Activated T-cell treated with anti-CD3 and anti-CD28 coated beads, Interleukin-2, amount 50 U/mL, for 72 hours (primary cell): ENCODE data around the gene TMEM218. TPM values are rescaled to one million over a fixed set of nuclear protein-coding genes. Genes with fewer than 3 reads are reported as not detected.

ENCODE experiments used
- ATAC-seq, 2 donors: fragments of 150-1000 bp; cut with Tn5 transposase; replicated peaks in 1 of 2; 2 replicates each; pipeline ENCODE4 v1.10.0; 2021; ENCODE audit warnings: moderate library complexity in 2 of 2, mild to moderate bottlenecking in 1 of 2
- DNase-seq, 2 donors: peaks; one replicate each; pipeline ENCODE4 v3.0.0; 2021 to 2022; ENCODE audit warnings: mixed read lengths in 1 of 2
- H3K27ac Mint-ChIP-seq: one replicate; pipeline ENCODE4 v1.8.0; 2022; ENCODE audit warnings: mild to moderate bottlenecking, moderate library complexity, mixed read lengths
- H3K27me3 Mint-ChIP-seq: one replicate; pipeline ENCODE4 v1.8.0; 2022; ENCODE audit warnings: low read depth, mixed read lengths
- H3K36me3 Mint-ChIP-seq, 2 donors: one replicate each; pipeline ENCODE4 v1.8.0; 2022; ENCODE audit warnings: mixed read lengths in 2 of 2, mild to moderate bottlenecking in 1 of 2; ENCODE audit not compliant: insufficient read depth in 2 of 2
- H3K4me1 Mint-ChIP-seq: one replicate; pipeline ENCODE4 v1.8.0; 2022; ENCODE audit warnings: low read depth, mixed read lengths
- H3K4me3 Mint-ChIP-seq, 2 donors: one replicate each; pipeline ENCODE4 v1.8.0; 2022; ENCODE audit warnings: mild to moderate bottlenecking in 2 of 2, mixed read lengths in 2 of 2, moderate library complexity in 2 of 2
- H3K9me3 Mint-ChIP-seq, 2 donors: one replicate each; pipeline ENCODE4 v1.8.0; 2022; ENCODE audit warnings: mixed read lengths in 2 of 2
- total RNA-seq, 2 donors: library from RNA; stranded (reverse); gene quantifications; one replicate each; pipeline ENCODE4 v1.2.3, GENCODE V29; 2022

TMEM218 gene
- total RNA-seq, 2 donors from 2014 or later: 14.6 to 18.4 TPM

GRCh38 chr11:125074511-125075241 is 36.8 kb downstream of the TMEM218 start:
- H3K27me3 Mint-ChIP-seq: no peaks in the 10 kb centered on the region
- H3K36me3 Mint-ChIP-seq: no peaks in the 10 kb centered on the region
- H3K4me1 Mint-ChIP-seq: peaks cover 19% of the 10 kb centered on the region
- ATAC-seq (no peak), DNase-seq (no peak)
- no peak overlapping the region for H3K4me3 Mint-ChIP-seq
- no peak overlapping the region for H3K27ac Mint-ChIP-seq
- no peaks in the 10 kb centered on the region for H3K9me3 Mint-ChIP-seq

- H3K9me3 Mint-ChIP-seq: no peaks in the 10 kb centered on the region
- DNase-seq (no peak), ATAC-seq (no peak)
- H3K4me1 Mint-ChIP-seq: peaks cover 20% of the 10 kb centered on the region
- no peak overlapping the region for H3K27ac Mint-ChIP-seq
- H3K36me3 Mint-ChIP-seq: no peaks in the 10 kb centered on the region
- no peak overlapping the region for H3K4me3 Mint-ChIP-seq
- peaks cover 6% of the 10 kb centered on the region for H3K27me3 Mint-ChIP-seq
Observed at GRCh38 chr11:125073616-125074483, 37.6 kb downstream of the TMEM218 start.

- Mint-ChIP-seq H3K36me3 (no peaks in the 10 kb centered on the region), H3K9me3 (no peaks in the 10 kb centered on the region), H3K4me3 (no peak overlapping the region), H3K4me1 (peaks cover 20% of the 10 kb centered on the region), H3K27ac (no peak overlapping the region), H3K27me3 (peaks cover 11% of the 10 kb centered on the region)
- ATAC-seq (no peak), DNase-seq (no peak)
Observed at GRCh38 chr11:125072961-125073590, 38.4 kb downstream of the TMEM218 start.

- H3K4me1 Mint-ChIP-seq: peaks cover 20% of the 10 kb centered on the region
- no peak overlapping the region for H3K4me3 Mint-ChIP-seq
- peaks cover 13% of the 10 kb centered on the region for H3K27me3 Mint-ChIP-seq
Observed at GRCh38 chr11:125072218-125072960, 39.0 kb downstream of the TMEM218 start.

GRCh38 chr11:125071846-125072217 is 39.6 kb downstream of the TMEM218 start:
- Mint-ChIP-seq H3K27me3 (peaks cover 13% of the 10 kb centered on the region), H3K27ac (no peak overlapping the region), H3K36me3 (no peaks in the 10 kb centered on the region), H3K4me1 (peaks cover 20% of the 10 kb centered on the region), H3K4me3 (no peak overlapping the region), H3K9me3 (no peaks in the 10 kb centered on the region)
- DNase-seq (no peak), ATAC-seq (no peak)

More at GRCh38 chr11:125072218-125072960, 39.0 kb downstream of the TMEM218 start:
- no peaks in the 10 kb centered on the region for H3K36me3 Mint-ChIP-seq
- no peak for ATAC-seq
- H3K27ac Mint-ChIP-seq: no peak overlapping the region
- DNase-seq: no peak
- H3K9me3 Mint-ChIP-seq: no peaks in the 10 kb centered on the region

- Mint-ChIP-seq H3K36me3 (no peaks in the 10 kb centered on the region), H3K4me1 (peaks cover 20% of the 10 kb centered on the region), H3K9me3 (no peaks in the 10 kb centered on the region), H3K27me3 (peaks cover 13% of the 10 kb centered on the region), H3K27ac (no peak overlapping the region), H3K4me3 (no peak overlapping the region)
- DNase-seq (no peak), ATAC-seq (no peak)
Observed at GRCh38 chr11:125071435-125071834, 40.0 kb downstream of the TMEM218 start.

GRCh38 chr11:125070699-125071254 is 40.6 kb downstream of the TMEM218 start:
- Mint-ChIP-seq H3K27me3 (peaks cover 19% of the 10 kb centered on the region), H3K4me1 (peaks cover 20% of the 10 kb centered on the region), H3K27ac (no peak overlapping the region), H3K4me3 (peak overlapping the region in 1 of 2 donors; percentile 39), H3K36me3 (no peaks in the 10 kb centered on the region), H3K9me3 (no peaks in the 10 kb centered on the region)
- DNase-seq (peak; percentile 28 to 30), ATAC-seq (peak; percentile 85 to 86)

- no peak for ATAC-seq
- no peak overlapping the region for H3K27ac Mint-ChIP-seq
Observed at GRCh38 chr11:125069796-125070195, 41.6 kb downstream of the TMEM218 start.

GRCh38 chr11:125069008-125069407 is 42.4 kb downstream of the TMEM218 start:
- no peak for ATAC-seq
- Mint-ChIP-seq H3K9me3 (no peaks in the 10 kb centered on the region), H3K4me3 (no peak overlapping the region), H3K27ac (no peak overlapping the region), H3K27me3 (peaks cover 33% of the 10 kb centered on the region), H3K4me1 (peaks cover 20% of the 10 kb centered on the region), H3K36me3 (no peaks in the 10 kb centered on the region)
- no peak for DNase-seq

More at GRCh38 chr11:125069796-125070195, 41.6 kb downstream of the TMEM218 start:
- no peak overlapping the region for H3K4me3 Mint-ChIP-seq
- H3K27me3 Mint-ChIP-seq: peaks cover 26% of the 10 kb centered on the region
- H3K4me1 Mint-ChIP-seq: peaks cover 20% of the 10 kb centered on the region
- no peaks in the 10 kb centered on the region for H3K9me3 Mint-ChIP-seq
- no peak for DNase-seq
- H3K36me3 Mint-ChIP-seq: no peaks in the 10 kb centered on the region

- Mint-ChIP-seq H3K27me3 (peaks cover 36% of the 10 kb centered on the region), H3K4me3 (no peak overlapping the region), H3K4me1 (peaks cover 20% of the 10 kb centered on the region), H3K27ac (no peak overlapping the region), H3K36me3 (no peaks in the 10 kb centered on the region), H3K9me3 (no peaks in the 10 kb centered on the region)
- DNase-seq: no peak
- ATAC-seq: no peak
Observed at GRCh38 chr11:125068368-125068767, 43.1 kb downstream of the TMEM218 start.

- DNase-seq (no peak), ATAC-seq (no peak)
- Mint-ChIP-seq H3K27me3 (peaks cover 49% of the 10 kb centered on the region), H3K27ac (no peak overlapping the region), H3K36me3 (no peaks in the 10 kb centered on the region), H3K9me3 (no peaks in the 10 kb centered on the region), H3K4me3 (peak overlapping the region; percentile 65 to 73), H3K4me1 (peaks cover 13% of the 10 kb centered on the region)
Observed at GRCh38 chr11:125064070-125064469, 47.4 kb downstream of the TMEM218 start.

- Mint-ChIP-seq H3K4me1 (peaks cover 13% of the 10 kb centered on the region), H3K27ac (no peak overlapping the region), H3K4me3 (peak overlapping the region; percentile 83 to 85), H3K9me3 (no peaks in the 10 kb centered on the region), H3K36me3 (no peaks in the 10 kb centered on the region), H3K27me3 (peaks cover 48% of the 10 kb centered on the region)
- ATAC-seq (peak in 1 of 2 donors; percentile 23), DNase-seq (no peak)
Observed at GRCh38 chr11:125063429-125064043, 47.9 kb downstream of the TMEM218 start.
